ENCODE data around the gene RASGEF1C. TPM values are rescaled to one million over a fixed set of nuclear protein-coding genes. Genes with fewer than 3 reads are reported as not detected.

RASGEF1C gene
- total RNA-seq, 2 donors from 2014 or later: not detected

- H3K27me3 ChIP-seq (replicated peaks; ENCODE audit: insufficient read depth): no peaks in the 10 kb centered on the region
- no peak overlapping the region for H3K27ac ChIP-seq
- DNase-seq (ENCODE audit: low spot score) (no peak), ATAC-seq (ENCODE audit: insufficient number of reproducible peaks, low FRiP score, low read depth) (no peak)
- H3K9me3 ChIP-seq: peaks cover 1% of the 10 kb centered on the region
- no peak for TF ChIP-seq CTCF (IDR thresholded peaks at IDR 0.05)
- H3K36me3 ChIP-seq: no peaks in the 10 kb centered on the region
- no peaks in the 10 kb centered on the region for H3K4me1 ChIP-seq (ENCODE audit: control insufficient read depth in 1 of 2, low read depth in 2 of 2)
- no peak overlapping the region for H3K4me3 ChIP-seq
Observed at GRCh38 chr5:180141068-180141660, 67.8 kb downstream of the RASGEF1C start.

- DNase-seq (ENCODE audit: low spot score) (no peak), ATAC-seq (ENCODE audit: insufficient number of reproducible peaks, low FRiP score, low read depth) (no peak)
- Histone ChIP-seq H3K4me3 (no peak overlapping the region), H3K36me3 (no peaks in the 10 kb centered on the region), H3K4me1 (ENCODE audit: control insufficient read depth in 1 of 2, low read depth in 2 of 2) (no peaks in the 10 kb centered on the region), H3K27me3 (replicated peaks; ENCODE audit: insufficient read depth) (no peaks in the 10 kb centered on the region), H3K9me3 (no peaks in the 10 kb centered on the region), H3K27ac (no peak overlapping the region)
- TF ChIP-seq CTCF (IDR thresholded peaks at IDR 0.05): no peak
Observed at GRCh38 chr5:180140571-180140970, 68.4 kb downstream of the RASGEF1C start.

- DNase-seq (ENCODE audit: low spot score) (no peak), ATAC-seq (ENCODE audit: insufficient number of reproducible peaks, low FRiP score, low read depth) (no peak)
- no peaks in the 10 kb centered on the region for H3K4me1 ChIP-seq (ENCODE audit: control insufficient read depth in 1 of 2, low read depth in 2 of 2)
- H3K9me3 ChIP-seq: no peaks in the 10 kb centered on the region
- H3K27ac ChIP-seq: no peak overlapping the region
- no peak overlapping the region for H3K4me3 ChIP-seq
- no peaks in the 10 kb centered on the region for H3K36me3 ChIP-seq
- TF ChIP-seq CTCF (IDR thresholded peaks at IDR 0.05): no peak
- H3K27me3 ChIP-seq (replicated peaks; ENCODE audit: insufficient read depth): no peaks in the 10 kb centered on the region
Observed at GRCh38 chr5:180140079-180140554, 68.9 kb downstream of the RASGEF1C start.

- H3K36me3 ChIP-seq: no peaks in the 10 kb centered on the region
- H3K27me3 ChIP-seq (replicated peaks; ENCODE audit: insufficient read depth): no peaks in the 10 kb centered on the region
- no peak overlapping the region for H3K4me3 ChIP-seq
- H3K9me3 ChIP-seq: no peaks in the 10 kb centered on the region
- no peak overlapping the region for H3K27ac ChIP-seq
- DNase-seq (ENCODE audit: low spot score) (no peak), ATAC-seq (ENCODE audit: insufficient number of reproducible peaks, low FRiP score, low read depth) (no peak)
- TF ChIP-seq CTCF (IDR thresholded peaks at IDR 0.05): no peak
- H3K4me1 ChIP-seq (ENCODE audit: control insufficient read depth in 1 of 2, low read depth in 2 of 2): no peaks in the 10 kb centered on the region
Observed at GRCh38 chr5:180139731-180140055, 69.3 kb downstream of the RASGEF1C start.

- DNase-seq (ENCODE audit: low spot score) (no peak), ATAC-seq (ENCODE audit: insufficient number of reproducible peaks, low FRiP score, low read depth) (no peak)
- Histone ChIP-seq H3K9me3 (no peaks in the 10 kb centered on the region), H3K4me3 (no peak overlapping the region), H3K36me3 (no peaks in the 10 kb centered on the region), H3K4me1 (ENCODE audit: control insufficient read depth in 1 of 2, low read depth in 2 of 2) (no peaks in the 10 kb centered on the region), H3K27ac (no peak overlapping the region), H3K27me3 (replicated peaks; ENCODE audit: insufficient read depth) (no peaks in the 10 kb centered on the region)
- no peak for TF ChIP-seq CTCF (IDR thresholded peaks at IDR 0.05)
Observed at GRCh38 chr5:180138976-180139730, 69.9 kb downstream of the RASGEF1C start.
